Measurements from ENCODE around the gene ALPK3. TPM values are rescaled to one million over a fixed set of nuclear protein-coding genes. Genes with fewer than 3 reads are reported as not detected.

ALPK3 gene
- total and polyA plus RNA-seq, 2 donors (not counting 3 experiments of a cell fraction or from before 2014, with no cell fraction given) = 18.4 to 36.2 TPM

GRCh38 chr15:84826369-84826823 is 9.2 kb downstream of the ALPK3 start:
- peaks cover 0 to 8% of the 10 kb centered on the region in 2 experiments for H3K36me3 ChIP-seq (ENCODE audit: control insufficient read depth in 2 of 2, extremely low read depth in 1 of 2, insufficient read depth in 2 of 2, low read length in 2 of 2)
- no peaks in the 10 kb centered on the region for H3K9me1 ChIP-seq (replicated peaks; ENCODE audit: control insufficient read depth, extremely low read depth, insufficient read depth, low read length)
- H3K9me3 ChIP-seq (replicated peaks; ENCODE audit: control insufficient read depth, insufficient read depth, low read length) = no peaks in the 10 kb centered on the region
- BruUV-seq (replicated peaks) = no TSS peak
- TF ChIP-seq MAX (IDR thresholded peaks at IDR 0.05; ENCODE audit: insufficient read depth, insufficient read length) (no peak), CTCF (IDR thresholded peaks at IDR 0.05; ENCODE audit: extremely low read depth in 1 of 2, insufficient read depth in 1 of 2, low read depth in 1 of 2, low read length in 2 of 2) (peak in 1 of 2 donors; percentile 20), EZH2 (IDR thresholded peaks at IDR 0.05; ENCODE audit: borderline replicate concordance, low read depth, low read length, severe bottlenecking) (no peak), POLR2AphosphoS5 (IDR thresholded peaks at IDR 0.05; ENCODE audit: insufficient read depth, low read depth, low read length) (no peak)
- POLR2A ChIA-PET = no interaction called here
- H3K79me2 ChIP-seq (ENCODE audit: control insufficient read depth, insufficient read depth, low read length) = peaks cover 1% of the 10 kb centered on the region
- H4K20me1 ChIP-seq (replicated peaks; ENCODE audit: control insufficient read depth, extremely low read depth, insufficient read depth, low read length) = no peaks in the 10 kb centered on the region
- H3K27ac ChIP-seq (ENCODE audit: insufficient read depth, low read depth, low read length) = no peak overlapping the region
- H2AFZ ChIP-seq (ENCODE audit: low read depth, low read length) = no peak overlapping the region
- intact Hi-C loops (cut with micrococcal nuclease) = no loop called here
- H3K4me1 ChIP-seq (ENCODE audit: control insufficient read depth, extremely low read depth, insufficient read depth, low read length) = peaks cover 7% of the 10 kb centered on the region
- CTCF ChIA-PET = interaction anchor here (1.5 to 3.8 kb wide), 2 partner anchors 10 to 51 kb away, joined by 3 to 11 read pairs; no protein-coding TSS in a partner anchor
- FAIRE-seq = no peak
- dilution Hi-C loops (cut with MboI; ENCODE audit: extremely low pct_ligation_motif_present, low sequenced_read_pairs) = loop anchor here (25.0 kb wide), 1 partner anchor 136 kb away; no protein-coding TSS in a partner anchor
- no peak overlapping the region for H3K4me3 ChIP-seq (replicated peaks in 1 of 3; ENCODE audit: insufficient read depth in 1 of 3, low read depth in 1 of 3, low read length in 3 of 3)
- H3K4me2 ChIP-seq (ENCODE audit: insufficient read depth, low read length) = no peak overlapping the region
- no peak overlapping the region for H3K9ac ChIP-seq (replicated peaks; ENCODE audit: extremely low read depth, insufficient read depth, low read length)
- no peak for DNase-seq (ENCODE audit: low read depth, low spot score)
- H3K27me3 ChIP-seq (ENCODE audit: control insufficient read depth in 2 of 2, insufficient read depth in 2 of 2, low read length in 2 of 2) = no peaks in the 10 kb centered on the region

GRCh38 chr15:84827246-84827645 is 10.1 kb downstream of the ALPK3 start:
- no peak for FAIRE-seq
- Histone ChIP-seq H3K36me3 (ENCODE audit: control insufficient read depth in 2 of 2, extremely low read depth in 1 of 2, insufficient read depth in 2 of 2, low read length in 2 of 2) (peaks cover 0 to 8% of the 10 kb centered on the region in 2 experiments), H3K9me3 (replicated peaks; ENCODE audit: control insufficient read depth, insufficient read depth, low read length) (no peaks in the 10 kb centered on the region), H3K27ac (ENCODE audit: insufficient read depth, low read depth, low read length) (no peak overlapping the region), H3K4me2 (ENCODE audit: insufficient read depth, low read length) (no peak overlapping the region), H4K20me1 (replicated peaks; ENCODE audit: control insufficient read depth, extremely low read depth, insufficient read depth, low read length) (no peaks in the 10 kb centered on the region), H3K79me2 (ENCODE audit: control insufficient read depth, insufficient read depth, low read length) (no peaks in the 10 kb centered on the region), H3K4me1 (ENCODE audit: control insufficient read depth, extremely low read depth, insufficient read depth, low read length) (no peaks in the 10 kb centered on the region), H3K4me3 (replicated peaks in 1 of 3; ENCODE audit: insufficient read depth in 1 of 3, low read depth in 1 of 3, low read length in 3 of 3) (no peak overlapping the region), H2AFZ (ENCODE audit: low read depth, low read length) (no peak overlapping the region), H3K27me3 (ENCODE audit: control insufficient read depth in 2 of 2, insufficient read depth in 2 of 2, low read length in 2 of 2) (no peaks in the 10 kb centered on the region), H3K9me1 (replicated peaks; ENCODE audit: control insufficient read depth, extremely low read depth, insufficient read depth, low read length) (no peaks in the 10 kb centered on the region), H3K9ac (replicated peaks; ENCODE audit: extremely low read depth, insufficient read depth, low read length) (no peak overlapping the region)
- dilution Hi-C loops (cut with MboI; ENCODE audit: extremely low pct_ligation_motif_present, low sequenced_read_pairs) (loop anchor here (25.0 kb wide), 1 partner anchor 135 kb away; no protein-coding TSS in a partner anchor), intact Hi-C loops (cut with micrococcal nuclease) (no loop called here)
- BruUV-seq (replicated peaks) = no TSS peak
- ChIA-PET CTCF (no interaction called here), POLR2A (no interaction called here)
- DNase-seq (ENCODE audit: low read depth, low spot score) = no peak
- TF ChIP-seq MYC (IDR thresholded peaks at IDR 0.05; ENCODE audit: low read depth, low read length) (no peak), POLR2A (IDR thresholded peaks at IDR 0.05; ENCODE audit: low read depth, low read length) (no peak), CTCF (IDR thresholded peaks at IDR 0.05; ENCODE audit: extremely low read depth in 1 of 2, insufficient read depth in 1 of 2, low read depth in 1 of 2, low read length in 2 of 2) (no peak), POLR2AphosphoS5 (IDR thresholded peaks at IDR 0.05; ENCODE audit: insufficient read depth, low read depth, low read length) (no peak)

Measured in endothelial cell of umbilical vein (primary cell).